H1 (cell line): ENCODE results near the gene CD300LF. TPM values are rescaled to one million over a fixed set of nuclear protein-coding genes. Genes with fewer than 3 reads are reported as not detected.

ENCODE experiments used
- CTCF ChIA-PET: fragments of 300-600 bp; sonication (Branson Sonifier 250); formaldehyde crosslinking; loops from one replicate; lab custom pipeline; 2021; ENCODE audit not compliant: partially characterized antibody; lab: Charles Lee
- POLR2A ChIA-PET: fragments of 300-600 bp; sonication (Branson Sonifier 250); formaldehyde crosslinking; loops from one replicate; lab custom pipeline; 2021; ENCODE audit warnings: inconsistent platforms; ENCODE audit not compliant: partially characterized antibody; lab: Charles Lee
- DNase-seq, 2 experiments: peaks; one replicate each; pipeline versions ENCODE4 v3.0.0 to v3.0.0-alpha.2; 2010 to 2022; ENCODE audit warnings: low spot score in 2 of 2, low read depth in 1 of 2, mixed read lengths in 1 of 2
- FAIRE-seq: peaks from 2 replicates; lab custom pipeline; 2011; peaks lifted over from hg19 to GRCh38; lab: Jason Lieb, UNC
- H2AFZ ChIP-seq: 2 replicates; pipeline ENCODE4 v1.8.1; 2012; ENCODE audit warnings: low read length, inconsistent platforms
- H2AK5ac ChIP-seq: 2 replicates; pipeline ENCODE4 v1.6.1; 2013; ENCODE audit warnings: low read depth, low read length
- H2BK120ac ChIP-seq: replicated peaks from 2 replicates; pipeline ENCODE3; 2013; ENCODE audit warnings: low read depth, low read length, inconsistent platforms
- H2BK12ac ChIP-seq: 2 replicates; pipeline ENCODE4 v1.6.1; 2013; ENCODE audit warnings: low read depth, low read length
- H2BK15ac ChIP-seq: 2 replicates; pipeline ENCODE4 v1.6.1; 2013; ENCODE audit warnings: low read length
- H2BK20ac ChIP-seq: 2 replicates; pipeline ENCODE4 v1.6.1; 2013; ENCODE audit warnings: low read length
- H2BK5ac ChIP-seq: 2 replicates; pipeline ENCODE4 v1.6.1; 2013; ENCODE audit warnings: low read depth, low read length
- H3K14ac ChIP-seq: 2 replicates; pipeline ENCODE4 v1.6.1; 2013; ENCODE audit warnings: inconsistent platforms; ENCODE audit not compliant: insufficient read length
- H3K18ac ChIP-seq: 2 replicates; pipeline ENCODE4 v1.6.1; 2013; ENCODE audit warnings: low read length; ENCODE audit errors: extremely low read depth
- H3K23ac ChIP-seq: 2 replicates; pipeline ENCODE4 v1.6.1; 2013; ENCODE audit warnings: inconsistent platforms; ENCODE audit not compliant: insufficient read length
- H3K23me2 ChIP-seq: 2 replicates; pipeline ENCODE4 v1.6.1; 2013; ENCODE audit warnings: low read depth, low read length
- H3K27ac ChIP-seq: 2 replicates; pipeline ENCODE4 v1.6.1; 2011; ENCODE audit warnings: low read depth, low read length, inconsistent platforms
- H3K27me3 ChIP-seq, 4 experiments: replicated peaks in 1 of 4; 1 replicate in 1 of 4; 2 replicates in 3 of 4; pipeline versions ENCODE4 v1.6.1 to v1.8.1; 2011 to 2013; ENCODE audit warnings: low read length in 3 of 4, mild to moderate bottlenecking in 3 of 4, inconsistent platforms in 2 of 4, mixed read lengths in 2 of 4, moderate library complexity in 1 of 4; ENCODE audit not compliant: control insufficient read depth in 3 of 4, insufficient read depth in 3 of 4; ENCODE audit errors: extremely low read depth in 1 of 4
- H3K36me3 ChIP-seq, 4 experiments: 2 replicates each; pipeline versions ENCODE4 v1.6.1 to v1.8.1; 2011 to 2013; ENCODE audit warnings: mild to moderate bottlenecking in 4 of 4, low read length in 3 of 4, moderate library complexity in 2 of 4, control low read depth in 1 of 4, inconsistent platforms in 1 of 4; ENCODE audit not compliant: insufficient read depth in 4 of 4, control insufficient read depth in 2 of 4
- H3K4ac ChIP-seq: replicated peaks from 2 replicates; pipeline ENCODE3; 2013; ENCODE audit warnings: low read length, low read depth, mixed read lengths, inconsistent platforms; ENCODE audit not compliant: insufficient read length
- H3K4me1 ChIP-seq, 4 experiments: replicated peaks in 1 of 4; 1 replicate in 1 of 4; 2 replicates in 3 of 4; pipeline versions ENCODE4 v1.6.1 to v1.8.1; 2011 to 2013; ENCODE audit warnings: low read length in 3 of 4, inconsistent platforms in 2 of 4, mixed read lengths in 1 of 4; ENCODE audit not compliant: insufficient read depth in 4 of 4, control insufficient read depth in 3 of 4
- H3K4me2 ChIP-seq, 2 experiments: 2 replicates each; pipeline versions ENCODE4 v1.6.1 to v1.8.1; 2011 to 2013; ENCODE audit warnings: low read depth in 2 of 2, low read length in 2 of 2, control low read depth in 1 of 2, inconsistent platforms in 1 of 2, mild to moderate bottlenecking in 1 of 2; ENCODE audit not compliant: insufficient read depth in 1 of 2
- H3K4me3 ChIP-seq, 4 experiments: fragments of 200-600, 300-600 bp in 1 of 4; sonication (generic), shearing (Covaris generic), sonication (Bioruptor Twin) in 1 of 4; 2 replicates each; pipeline versions ENCODE4 v1.5.1 to v1.8.1; 2011 to 2016; ENCODE audit warnings: low read length in 4 of 4, low read depth in 3 of 4, control low read depth in 2 of 4, inconsistent platforms in 2 of 4, mild to moderate bottlenecking in 2 of 4, mixed read lengths in 1 of 4, moderate library complexity in 1 of 4; ENCODE audit not compliant: insufficient read depth in 2 of 4; ENCODE audit errors: extremely low read depth in 1 of 4
- H3K56ac ChIP-seq: replicated peaks from 2 replicates; pipeline ENCODE3; 2013; ENCODE audit warnings: low read depth, mild to moderate bottlenecking, mixed read lengths, low read length, inconsistent platforms; ENCODE audit not compliant: insufficient read length
- H3K79me1 ChIP-seq: 2 replicates; pipeline ENCODE4 v1.6.1; 2013; ENCODE audit warnings: low read depth, low read length, control low read depth
- H3K79me2 ChIP-seq, 2 experiments: 2 replicates each; pipeline versions ENCODE4 v1.6.1 to v1.8.1; 2012 to 2013; ENCODE audit warnings: low read length in 2 of 2, mild to moderate bottlenecking in 2 of 2, inconsistent platforms in 1 of 2; ENCODE audit not compliant: insufficient read depth in 2 of 2, control insufficient read depth in 1 of 2
- H3K9ac ChIP-seq, 4 experiments: replicated peaks in 1 of 4; 1 replicate in 1 of 4; 2 replicates in 3 of 4; pipeline versions ENCODE4 v1.6.1 to v1.8.1; 2011 to 2013; ENCODE audit warnings: low read depth in 3 of 4, low read length in 3 of 4, control low read depth in 2 of 4, mild to moderate bottlenecking in 2 of 4, moderate library complexity in 2 of 4, inconsistent platforms in 1 of 4; ENCODE audit errors: extremely low read depth in 1 of 4
- H3K9me3 ChIP-seq, 2 experiments: 2 replicates each; pipeline versions ENCODE4 v1.6.1 to v1.8.1; 2012 to 2013; ENCODE audit warnings: mild to moderate bottlenecking in 2 of 2, moderate library complexity in 2 of 2, control low read depth in 1 of 2, inconsistent platforms in 1 of 2, low read depth in 1 of 2, low read length in 1 of 2, mixed read lengths in 1 of 2; ENCODE audit not compliant: insufficient read depth in 2 of 2
- H4K20me1 ChIP-seq, 2 experiments: replicated peaks in 1 of 2; 2 replicates each; pipeline versions ENCODE3 to v1.8.1; 2011 to 2013; ENCODE audit warnings: inconsistent platforms in 2 of 2, low read length in 2 of 2, mild to moderate bottlenecking in 1 of 2; ENCODE audit not compliant: insufficient read depth in 2 of 2, control insufficient read depth in 1 of 2
- H4K5ac ChIP-seq: 2 replicates; pipeline ENCODE4 v1.6.1; 2013; ENCODE audit warnings: low read length, low read depth, mixed read lengths, inconsistent platforms; ENCODE audit not compliant: insufficient read length
- H4K8ac ChIP-seq: 2 replicates; pipeline ENCODE4 v1.8.0; 2013; ENCODE audit warnings: mild to moderate bottlenecking, moderate library complexity, low read length, inconsistent platforms; ENCODE audit not compliant: insufficient read depth; ENCODE audit errors: extremely low read depth
- H4K91ac ChIP-seq: replicated peaks from 2 replicates; pipeline ENCODE3; 2013; ENCODE audit warnings: low read length, mixed read lengths, inconsistent platforms; ENCODE audit not compliant: insufficient read length
- CBX5 ChIP-seq: fragments of 300-800, 300-1000 bp; sonication (generic); IDR thresholded peaks from 2 replicates; pipeline ENCODE4 v1.7.1; 2016; ENCODE audit warnings: antibody characterized with exemption, low read length, low read depth
- WGBS, 2 experiments: shearing (Covaris generic) in 1 of 2; methylation state at CpG; one replicate each; pipeline versions ENCODE4 v1.1.6 to v1.1.7; 2013 to 2015; ENCODE audit warnings: low lambda C conversion rate in 2 of 2, mixed read lengths in 2 of 2, inconsistent platforms in 1 of 2, low coverage in 1 of 2, missing lambda C conversion rate in 1 of 2; ENCODE audit not compliant: insufficient replicate concordance in 2 of 2, insufficient coverage in 1 of 2, insufficient read length in 1 of 2; ENCODE audit errors: extremely low coverage in 1 of 2, missing lambda C conversion rate in 1 of 2; 5-methylcytosine and 5-hydroxymethylcytosine counted together
- polyA plus RNA-seq, 7 experiments: library from polyadenylated mRNA; depleted of rRNA in 3 of 7; stranded (reverse) in 5 of 7; unstranded in 2 of 7; fragments of >200 nt in 5 of 7; fragments of 200-250 nt in 2 of 7; gene quantifications; 1 replicate in 5 of 7; 2 replicates in 1 of 7; 4 replicates in 1 of 7; pipeline versions ENCODE4 v1.2.1 to v1.2.3, GENCODE V29; 2011 to 2013; ENCODE audit warnings: missing spikeins in 2 of 7, mixed read lengths in 2 of 7
- total RNA-seq: library from RNA; stranded (reverse); fragmentation: NEBNext Ultra II Directional; extraction: Animal tissue kit (Norgen Biotek cat#: 25700); gene quantifications from 2 replicates; pipeline ENCODE4 v1.2.1, GENCODE V29; 2021

CD300LF gene
- total and polyA plus RNA-seq, 2 of the 8 experiments (the other 6 are each of a cell fraction or from before 2014, with no cell fraction given) = not detected

GRCh38 chr17:74694081-74694480 lies 18.6 kb downstream of the CD300LF start:
- Histone ChIP-seq H2AFZ (no peak overlapping the region), H3K9me3 (no peaks in the 10 kb centered on the region), H4K20me1 (peaks cover 0 to 2% of the 10 kb centered on the region in 2 experiments), H2BK120ac (no peak overlapping the region), H3K27me3 (peaks cover 0 to 2% (median 0%) of the 10 kb centered on the region in 4 experiments; a peak in 1 of 7 replicates), H3K4ac (no peak overlapping the region), H2BK15ac (no peak overlapping the region), H4K91ac (no peak overlapping the region), H3K27ac (no peak overlapping the region), H4K8ac (no peak overlapping the region), H3K23me2 (no peaks in the 10 kb centered on the region), H3K36me3 (no peaks in the 10 kb centered on the region), H3K23ac (no peak overlapping the region), H3K9ac (no peak overlapping the region), H3K79me2 (no peaks in the 10 kb centered on the region), H4K5ac (no peak overlapping the region), H2AK5ac (no peak overlapping the region), H3K18ac (no peak overlapping the region), H3K4me2 (no peak overlapping the region), H3K4me1 (no peaks in the 10 kb centered on the region), H3K4me3 (no peak overlapping the region), H2BK12ac (no peak overlapping the region), H2BK20ac (no peak overlapping the region), H3K56ac (no peak overlapping the region), H3K79me1 (no peaks in the 10 kb centered on the region), H2BK5ac (no peak overlapping the region), H3K14ac (no peak overlapping the region)
- no peak for DNase-seq
- FAIRE-seq = no peak
- WGBS, 2 experiments = 86% methylated on average over 4 of the region's 4 CpGs; no CpG with 5 or more reads in 1 of the 2 experiments
- ChIA-PET CTCF (interaction anchor here (1.2 kb wide), 1 partner anchor 19 kb away, joined by 3 read pairs; no protein-coding TSS in a partner anchor), POLR2A (no interaction called here)
- no peak for TF ChIP-seq CBX5
